Measurements from ENCODE around the gene TTC28.

DNA sequence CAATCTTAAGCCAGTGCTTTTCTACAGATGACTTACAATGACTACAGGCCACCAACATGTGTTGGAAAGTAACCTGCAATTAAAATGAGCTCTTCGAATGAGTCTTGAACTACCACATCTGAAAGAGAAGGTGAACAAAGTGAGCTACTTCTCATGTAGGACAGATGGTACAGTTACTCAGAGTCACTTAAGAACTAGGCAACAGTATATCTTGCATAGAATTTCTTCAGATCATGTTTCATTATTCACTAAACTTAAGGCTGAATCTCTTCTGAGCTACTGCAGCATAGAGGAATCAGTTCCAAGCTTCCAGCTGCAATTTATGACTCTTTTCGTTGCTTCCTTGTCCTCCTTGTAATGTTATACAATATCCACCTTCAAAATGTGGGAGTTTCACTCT lies 270.9 kb downstream of the TTC28 start:
- TF ChIP-seq CTCF (conservative IDR thresholded peaks at IDR 0.05; ENCODE audit: low read length) = no peak
- no peak for TF ChIP-seq EZH2phosphoT487 (IDR thresholded peaks at IDR 0.05; ENCODE audit: borderline replicate concordance)

Measured in Loucy (cell line).